Right lobe of liver (tissue), 6 donors: ENCODE measurements around the gene MX2. TPM values are rescaled to one million over a fixed set of nuclear protein-coding genes. Genes with fewer than 3 reads are reported as not detected.

Source experiments
- ATAC-seq, 4 donors: fragments of 200-7000 bp; cut with Tn5 transposase; one replicate each; pipeline ENCODE4 v1.9.1; 2020; ENCODE audit warnings: mild to moderate bottlenecking in 4 of 4, moderate library complexity in 4 of 4
- DNase-seq, 3 donors: peaks; one replicate each; pipeline ENCODE4 v3.0.0-alpha.2; 2020
- H3K27ac ChIP-seq, 3 donors: fragments of 200-600 bp; one replicate each; pipeline ENCODE4 v1.8.0; 2022
- H3K27me3 ChIP-seq, 2 donors: fragments of 200-600 bp; one replicate each; pipeline ENCODE4 v1.8.0; 2022
- H3K36me3 ChIP-seq, 4 donors: fragments of 200-600 bp; sonication (generic) in 1 of 4; one replicate each; pipeline versions ENCODE4 v1.5.1 to v1.8.0; 2017 to 2022; ENCODE audit warnings: control low read depth in 1 of 4
- H3K4me1 ChIP-seq, 4 donors: fragments of 200-600 bp; sonication (generic) in 1 of 4; one replicate each; pipeline versions ENCODE4 v1.5.1 to v1.8.0; 2017 to 2022; ENCODE audit warnings: control low read depth in 1 of 4
- H3K4me3 ChIP-seq, 3 donors: fragments of 200-600 bp; one replicate each; pipeline ENCODE4 v1.8.0; 2022
- H3K9me3 ChIP-seq, 4 donors: fragments of 200-600 bp; sonication (generic) in 1 of 4; one replicate each; pipeline versions ENCODE4 v1.5.1 to v1.8.0; 2017 to 2022; ENCODE audit warnings: control low read depth in 1 of 4
- POLR2A ChIP-seq: fragments of 450-650 bp; IDR thresholded peaks from one replicate; pipeline ENCODE4 v1.6.1; 2017; ENCODE audit warnings: antibody characterized with exemption, mild to moderate bottlenecking
- WGBS: methylation state at CpG from one replicate; pipeline ENCODE4 v1.1.6; 2018; ENCODE audit warnings: low coverage, low lambda C conversion rate; ENCODE audit not compliant: insufficient coverage; ENCODE audit errors: missing lambda C conversion rate; 5-methylcytosine and 5-hydroxymethylcytosine counted together
- intact Hi-C, 2 donors: fragments of 100-400 bp; cut with DNase I; formaldehyde crosslinking; loops; one replicate each; pipeline versions ENCODE4 v1.11.2 to v1.14.1; 2022
- total RNA-seq, 6 experiments: library from RNA; depleted of rRNA in 2 of 6; stranded (reverse); fragments of >200 nt in 2 of 6; fragmentation: NEBNext Ultra II Directional in 3 of 6; extraction: Animal tissue kit (Norgen Biotek cat#: 25700) in 3 of 6; gene quantifications; one replicate each; pipeline versions ENCODE4 v1.1.0 to v1.2.4, GENCODE V29; 2016 to 2023
- TF ChIP-seq, protein P1 (sequence below), 4 donors: fragments of 200-600 bp in 3 of 4; fragments of 450-650 bp in 1 of 4; IDR thresholded peaks; one replicate each; pipeline versions ENCODE4 v1.5.1 to v1.8.0; 2016 to 2022; ENCODE audit warnings: antibody characterized with exemption in 4 of 4, mild to moderate bottlenecking in 2 of 4
- donor health status: DM: no; HTN: yes; CAD: no.
- donor health status: DM: no; HTN: no; CAD: no.
- donor health status: DM: no; HTN: no; CAD: no.
- donor health status: DM: no; HTN: yes; CAD: no.
- donor health status: DM: no; HTN: yes; CAD: no.

Gene MX2
- total RNA-seq, 6 experiments from 2014 or later, result 0.49 to 1.9 (median 1.5) TPM

- 98% methylated on average over 5 of the region's 8 CpGs for WGBS
- Histone ChIP-seq H3K9me3 (no peaks in the 10 kb centered on the region), H3K36me3 (peaks cover 0 to 8% (median 4%) of the 10 kb centered on the region in 4 donors), H3K4me1 (peaks cover 0 to 4% (median 0%) of the 10 kb centered on the region in 4 donors), H3K27ac (no peak overlapping the region), H3K27me3 (no peaks in the 10 kb centered on the region), H3K4me3 (no peak overlapping the region)
- DNase-seq, result no peak
- TF ChIP-seq, protein P1, sequence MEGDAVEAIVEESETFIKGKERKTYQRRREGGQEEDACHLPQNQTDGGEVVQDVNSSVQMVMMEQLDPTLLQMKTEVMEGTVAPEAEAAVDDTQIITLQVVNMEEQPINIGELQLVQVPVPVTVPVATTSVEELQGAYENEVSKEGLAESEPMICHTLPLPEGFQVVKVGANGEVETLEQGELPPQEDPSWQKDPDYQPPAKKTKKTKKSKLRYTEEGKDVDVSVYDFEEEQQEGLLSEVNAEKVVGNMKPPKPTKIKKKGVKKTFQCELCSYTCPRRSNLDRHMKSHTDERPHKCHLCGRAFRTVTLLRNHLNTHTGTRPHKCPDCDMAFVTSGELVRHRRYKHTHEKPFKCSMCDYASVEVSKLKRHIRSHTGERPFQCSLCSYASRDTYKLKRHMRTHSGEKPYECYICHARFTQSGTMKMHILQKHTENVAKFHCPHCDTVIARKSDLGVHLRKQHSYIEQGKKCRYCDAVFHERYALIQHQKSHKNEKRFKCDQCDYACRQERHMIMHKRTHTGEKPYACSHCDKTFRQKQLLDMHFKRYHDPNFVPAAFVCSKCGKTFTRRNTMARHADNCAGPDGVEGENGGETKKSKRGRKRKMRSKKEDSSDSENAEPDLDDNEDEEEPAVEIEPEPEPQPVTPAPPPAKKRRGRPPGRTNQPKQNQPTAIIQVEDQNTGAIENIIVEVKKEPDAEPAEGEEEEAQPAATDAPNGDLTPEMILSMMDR (IDR thresholded peaks at IDR 0.05), result no peak
- no peak for TF ChIP-seq POLR2A
- intact Hi-C loops, result no loop called here
- no peak for ATAC-seq
These were observed 66.5 kb downstream of the MX2 start for GRCh38 chr21:41428311-41428710.

DNA sequence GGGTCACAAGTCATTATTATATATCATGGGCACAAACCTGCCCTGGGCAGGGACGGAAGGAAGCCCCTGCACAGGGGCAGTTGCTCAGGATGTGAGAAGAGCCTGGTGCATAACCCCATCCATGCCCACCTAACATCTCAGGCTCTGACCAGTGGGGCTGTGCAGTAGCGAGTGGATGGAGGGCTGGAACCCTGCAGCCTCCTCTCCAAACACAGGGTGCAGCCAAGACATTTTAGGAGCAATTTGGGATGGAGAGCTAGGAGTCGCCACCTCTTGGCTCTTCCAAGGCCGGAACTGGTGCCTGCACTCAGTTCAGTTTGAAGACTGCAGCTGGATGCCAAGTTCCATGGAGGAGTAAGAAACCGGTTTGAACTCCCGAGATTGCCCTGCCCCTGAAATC lies 67.0 kb downstream of the MX2 start:
- H3K36me3 ChIP-seq, result peaks cover 0 to 8% (median 5%) of the 10 kb centered on the region in 4 donors
- ATAC-seq (no peak), DNase-seq (no peak)
- H3K9me3 ChIP-seq, result no peaks in the 10 kb centered on the region
- H3K27ac ChIP-seq, result no peak overlapping the region
- peaks cover 0 to 4% (median 0%) of the 10 kb centered on the region in 4 donors for H3K4me1 ChIP-seq
- no peaks in the 10 kb centered on the region for H3K27me3 ChIP-seq
- TF ChIP-seq POLR2A, result no peak
- TF ChIP-seq, protein P1 (IDR thresholded peaks at IDR 0.05), result no peak
- intact Hi-C loops, result no loop called here
- WGBS, result 81% methylated on average over 4 of the region's 6 CpGs
- H3K4me3 ChIP-seq, result no peak overlapping the region

DNA sequence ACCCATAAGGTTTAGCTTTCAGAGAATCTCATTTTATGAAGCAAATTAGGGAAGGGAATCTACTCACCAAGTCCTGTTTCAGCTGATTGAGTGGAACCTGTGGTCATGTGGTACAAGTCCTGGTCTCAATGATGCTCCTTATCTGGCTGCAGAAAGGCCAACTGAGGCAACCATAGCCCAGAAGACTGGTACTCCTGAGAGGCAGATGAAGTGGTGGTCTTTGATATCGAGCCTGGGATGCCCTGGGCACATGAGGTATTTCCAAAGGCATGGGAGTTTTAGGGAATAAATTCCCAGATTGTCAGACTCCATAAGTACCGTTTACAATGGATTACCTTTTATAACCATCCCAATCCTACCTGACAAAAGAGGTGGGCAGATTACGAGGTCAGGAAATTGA lies 67.5 kb downstream of the MX2 start:
- H3K4me3 ChIP-seq, result no peak overlapping the region
- ATAC-seq, result no peak
- no peak for DNase-seq
- H3K4me1 ChIP-seq, result peaks cover 0 to 4% (median 0%) of the 10 kb centered on the region in 4 donors
- TF ChIP-seq, protein P1 (IDR thresholded peaks at IDR 0.05), result no peak
- TF ChIP-seq POLR2A, result no peak
- peaks cover 0 to 8% (median 5%) of the 10 kb centered on the region in 4 donors for H3K36me3 ChIP-seq
- H3K9me3 ChIP-seq, result no peaks in the 10 kb centered on the region
- H3K27ac ChIP-seq, result no peak overlapping the region
- intact Hi-C loops, result no loop called here
- H3K27me3 ChIP-seq, result no peaks in the 10 kb centered on the region
- WGBS, result 95% methylated on average over 2 of the region's 3 CpGs

- no peak for TF ChIP-seq POLR2A
- TF ChIP-seq, protein P1 (IDR thresholded peaks at IDR 0.05), result no peak
- no peak for ATAC-seq
- DNase-seq, result no peak
These were observed 68.2 kb downstream of the MX2 start for GRCh38 chr21:41429925-41430491.

More at GRCh38 chr21:41429925-41430491, 68.2 kb downstream of the MX2 start:
- 75% methylated on average over 7 of the region's 9 CpGs for WGBS
- no peak overlapping the region for H3K27ac ChIP-seq
- peaks cover 0 to 4% (median 0%) of the 10 kb centered on the region in 4 donors for H3K4me1 ChIP-seq
- H3K36me3 ChIP-seq, result peaks cover 0 to 8% (median 6%) of the 10 kb centered on the region in 4 donors
- intact Hi-C loops, result no loop called here
- no peak overlapping the region for H3K4me3 ChIP-seq
- no peaks in the 10 kb centered on the region for H3K9me3 ChIP-seq
- H3K27me3 ChIP-seq, result no peaks in the 10 kb centered on the region
